Ascending aorta (tissue), 2 donors: Measurements from ENCODE around the gene OR4C5. TPM values are rescaled to one million over a fixed set of nuclear protein-coding genes. Genes with fewer than 3 reads are reported as not detected.
"Not testable (repeated sequence)": the region's sequence is repeated elsewhere in the genome, so short reads cannot be mapped to it uniquely, and the experiment has no call there.

ENCODE experiments used
- DNase-seq, 2 donors: peaks; one replicate each; pipeline ENCODE4 v3.0.0-alpha.2; 2019; ENCODE audit warnings: low spot score in 2 of 2
- H3K27ac ChIP-seq, 2 donors: fragments of 200-600 bp; sonication (generic); one replicate each; pipeline ENCODE4 v1.5.1; 2016 to 2017; ENCODE audit warnings: mild to moderate bottlenecking in 1 of 2
- H3K27me3 ChIP-seq: fragments of 200-600 bp; sonication (generic); one replicate; pipeline ENCODE4 v1.5.1; 2017
- H3K36me3 ChIP-seq, 2 donors: fragments of 200-600 bp; sonication (generic); one replicate each; pipeline ENCODE4 v1.5.1; 2016
- H3K4me1 ChIP-seq, 2 donors: fragments of 200-600 bp; sonication (generic); one replicate each; pipeline ENCODE4 v1.5.1; 2016 to 2017; ENCODE audit warnings: mild to moderate bottlenecking in 1 of 2
- H3K4me3 ChIP-seq, 2 donors: fragments of 200-600 bp; sonication (generic); one replicate each; pipeline ENCODE4 v1.5.1; 2016 to 2017; ENCODE audit warnings: mild to moderate bottlenecking in 1 of 2
- H3K9me3 ChIP-seq, 2 donors: fragments of 200-600 bp; sonication (generic); one replicate each; pipeline ENCODE4 v1.5.1; 2016
- intact Hi-C: fragments of 100-400 bp; cut with DNase I; formaldehyde crosslinking; loops from one replicate; pipeline ENCODE4 v1.15.1; 2023
- total RNA-seq: library from RNA; depleted of rRNA; stranded (reverse); fragments of >200 nt; gene quantifications from one replicate; pipeline ENCODE4 v1.1.0, GENCODE V29; 2016
- TF ChIP-seq, protein P1 (sequence below), 3 experiments: fragments of 200-600 bp in 2 of 3; fragments of 450-650 bp in 1 of 3; sonication (generic) in 2 of 3; IDR thresholded peaks; one replicate each; pipeline ENCODE4 v1.5.1; 2016 to 2019; ENCODE audit warnings: antibody characterized with exemption in 3 of 3, mild to moderate bottlenecking in 1 of 3, moderate library complexity in 1 of 3

OR4C5 gene
- not detected for total RNA-seq

DNA sequence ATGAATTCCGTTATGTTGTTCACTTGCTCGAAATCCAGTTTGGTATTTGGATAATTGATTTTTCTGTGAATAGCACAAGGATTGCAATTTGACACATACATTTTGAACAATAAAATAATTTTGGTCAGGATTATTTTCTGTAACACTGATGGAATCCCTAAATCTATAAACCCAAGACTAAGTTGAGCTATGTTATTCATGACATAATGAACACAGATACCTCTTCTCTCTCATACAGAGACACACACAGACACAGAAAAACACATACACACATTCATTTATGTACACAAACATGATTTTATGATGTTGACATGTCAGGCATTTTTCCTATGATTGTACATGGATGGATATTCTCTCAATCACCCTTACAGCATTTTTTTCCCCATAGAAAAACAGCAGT lies at the start of gene OR4C5:
OR4C5 (minus strand) TSS at position 101 of the 400 bp plus-strand sequence; CDS start at position 101, 0 bp downstream.
- no peak within 1 kb of the TSS for H3K27ac ChIP-seq
- intact Hi-C loops: no loop called here
- H3K4me1 ChIP-seq: no peaks in the 10 kb centered on the region
- no peak within 1 kb of the TSS for H3K4me3 ChIP-seq
- no peaks in the 10 kb centered on the region for H3K36me3 ChIP-seq
- H3K9me3 ChIP-seq: no peaks in the 10 kb centered on the region
- TF ChIP-seq, protein P1, sequence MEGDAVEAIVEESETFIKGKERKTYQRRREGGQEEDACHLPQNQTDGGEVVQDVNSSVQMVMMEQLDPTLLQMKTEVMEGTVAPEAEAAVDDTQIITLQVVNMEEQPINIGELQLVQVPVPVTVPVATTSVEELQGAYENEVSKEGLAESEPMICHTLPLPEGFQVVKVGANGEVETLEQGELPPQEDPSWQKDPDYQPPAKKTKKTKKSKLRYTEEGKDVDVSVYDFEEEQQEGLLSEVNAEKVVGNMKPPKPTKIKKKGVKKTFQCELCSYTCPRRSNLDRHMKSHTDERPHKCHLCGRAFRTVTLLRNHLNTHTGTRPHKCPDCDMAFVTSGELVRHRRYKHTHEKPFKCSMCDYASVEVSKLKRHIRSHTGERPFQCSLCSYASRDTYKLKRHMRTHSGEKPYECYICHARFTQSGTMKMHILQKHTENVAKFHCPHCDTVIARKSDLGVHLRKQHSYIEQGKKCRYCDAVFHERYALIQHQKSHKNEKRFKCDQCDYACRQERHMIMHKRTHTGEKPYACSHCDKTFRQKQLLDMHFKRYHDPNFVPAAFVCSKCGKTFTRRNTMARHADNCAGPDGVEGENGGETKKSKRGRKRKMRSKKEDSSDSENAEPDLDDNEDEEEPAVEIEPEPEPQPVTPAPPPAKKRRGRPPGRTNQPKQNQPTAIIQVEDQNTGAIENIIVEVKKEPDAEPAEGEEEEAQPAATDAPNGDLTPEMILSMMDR (IDR thresholded peaks at IDR 0.05): no peak
- H3K27me3 ChIP-seq: no peaks in the 10 kb centered on the region
- DNase-seq: no peak

DNA sequence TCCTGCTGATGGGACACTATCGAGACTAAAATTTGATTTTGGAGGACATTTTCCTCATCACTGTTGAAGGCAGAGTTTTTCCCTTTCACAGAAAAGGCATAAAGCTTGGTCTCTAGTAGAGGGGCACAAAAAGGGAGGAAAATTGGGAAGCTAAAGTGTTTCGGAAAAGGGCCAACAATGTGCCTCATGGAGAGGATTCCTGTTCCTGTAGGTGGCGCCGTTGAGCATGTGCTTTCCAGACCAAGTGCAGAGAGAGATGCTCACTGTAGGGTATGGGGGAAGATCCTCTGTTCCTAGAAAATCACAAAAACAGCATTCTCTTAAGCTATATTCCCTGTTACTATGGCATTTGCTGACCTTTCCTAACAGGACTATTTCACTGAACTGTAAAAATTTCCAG lies 18.4 kb upstream of the OR4C5 start:
- H3K27me3 ChIP-seq: no peaks in the 10 kb centered on the region
- H3K4me1 ChIP-seq: no peaks in the 10 kb centered on the region
- intact Hi-C loops: no loop called here
- TF ChIP-seq, protein P1 (IDR thresholded peaks at IDR 0.05): no peak
- no peaks in the 10 kb centered on the region for H3K36me3 ChIP-seq
- peaks cover 0 to 13% of the 10 kb centered on the region in 2 donors for H3K9me3 ChIP-seq
- no peak overlapping the region for H3K27ac ChIP-seq
- H3K4me3 ChIP-seq: no peak overlapping the region
- DNase-seq: no peak

DNA sequence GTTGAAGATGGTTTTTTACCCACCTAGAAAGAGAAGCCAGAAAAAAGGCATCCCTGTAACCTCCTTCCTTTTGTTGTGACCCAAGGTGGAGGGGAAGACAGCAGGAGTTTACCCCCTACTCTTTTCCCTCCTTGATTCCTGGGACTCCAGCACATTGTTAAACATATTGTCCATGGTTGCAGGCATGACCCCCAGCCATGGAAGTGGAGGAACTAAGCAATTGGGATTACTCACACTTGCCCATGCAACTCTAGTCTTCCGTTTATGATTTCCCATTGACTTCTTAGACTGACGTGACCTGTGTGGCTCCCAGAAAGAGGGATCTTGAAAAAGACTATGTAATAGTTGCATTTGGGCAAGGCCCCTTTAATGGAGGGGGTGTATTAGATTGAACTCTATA lies 17.9 kb upstream of the OR4C5 start:
- H3K27ac ChIP-seq, H3K36me3 ChIP-seq, H3K27me3 ChIP-seq, H3K4me1 ChIP-seq, DNase-seq, H3K4me3 ChIP-seq, intact Hi-C loops: not testable (repeated sequence)
- H3K9me3 ChIP-seq: peaks cover 0 to 13% of the 10 kb centered on the region in 2 donors

DNA sequence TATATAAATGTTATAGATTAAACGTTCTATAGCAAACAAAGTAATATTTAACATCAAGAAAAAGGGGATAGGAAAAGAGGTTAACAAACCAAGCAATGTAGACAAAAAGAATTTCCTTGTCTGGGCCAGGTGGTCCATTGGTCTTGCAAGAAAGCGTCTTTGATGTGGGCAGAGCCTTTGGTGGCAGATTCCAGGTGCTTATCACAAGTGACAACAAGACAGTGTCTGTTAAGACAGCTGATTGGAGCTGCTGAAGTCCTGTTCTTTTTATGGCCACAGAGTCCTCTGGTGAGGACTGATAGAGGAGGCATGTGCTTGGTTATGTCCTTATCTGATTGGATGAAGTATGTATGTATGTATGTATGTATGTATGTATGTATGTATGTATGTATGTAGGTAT lies 5.0 kb downstream of the OR4C5 start:
- H3K9me3 ChIP-seq, H3K36me3 ChIP-seq, H3K4me1 ChIP-seq, H3K27ac ChIP-seq, H3K4me3 ChIP-seq, H3K27me3 ChIP-seq, DNase-seq, intact Hi-C loops: not testable (repeated sequence)

DNA sequence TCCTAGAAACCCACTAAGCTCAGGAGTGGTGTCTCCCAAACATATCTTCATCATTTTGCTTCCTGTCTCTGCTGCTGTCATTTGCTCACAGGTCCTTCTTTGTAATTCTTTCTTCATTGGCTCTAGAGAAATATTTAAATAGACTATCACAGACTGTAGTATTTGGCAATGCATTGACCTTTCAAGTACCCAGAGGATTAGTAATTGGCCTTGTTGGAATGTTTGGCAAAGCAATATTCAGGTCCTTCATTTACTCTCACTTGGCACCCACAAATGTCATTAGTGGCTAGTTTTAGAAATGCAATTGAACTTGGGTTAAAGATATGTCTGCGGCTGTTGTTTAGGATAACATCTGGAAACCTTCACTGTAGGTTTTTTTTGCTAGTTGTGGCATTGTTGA lies 11.6 kb downstream of the OR4C5 start:
- Histone ChIP-seq H3K27me3 (no peaks in the 10 kb centered on the region), H3K4me1 (no peaks in the 10 kb centered on the region), H3K27ac (no peak overlapping the region), H3K4me3 (no peak overlapping the region), H3K9me3 (no peaks in the 10 kb centered on the region), H3K36me3 (no peaks in the 10 kb centered on the region)
- TF ChIP-seq, protein P1 (IDR thresholded peaks at IDR 0.05): no peak
- no peak for DNase-seq
- intact Hi-C loops: loop anchor here (5.0 kb wide), 1 partner anchor 1673 kb away; no protein-coding TSS in a partner anchor

DNA sequence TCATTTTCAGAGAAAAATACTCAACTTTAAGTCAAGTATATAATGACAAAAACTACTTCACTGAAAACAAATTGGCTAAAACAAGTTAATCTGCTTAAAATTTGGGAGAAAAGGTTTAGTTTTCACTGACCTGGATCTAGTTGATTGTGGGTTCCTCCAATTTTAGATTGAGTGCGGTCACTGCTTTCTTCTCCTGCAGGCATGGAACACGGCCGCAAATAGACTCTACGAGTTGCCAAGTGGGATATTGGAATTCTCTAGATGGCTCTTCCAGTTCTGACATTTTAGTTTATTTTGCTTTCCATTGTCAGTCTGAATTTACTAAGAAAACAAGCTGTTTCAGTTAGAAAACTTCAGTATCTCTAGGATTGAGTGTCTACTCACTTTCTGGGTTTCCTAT lies 12.3 kb downstream of the OR4C5 start:
- Histone ChIP-seq H3K4me1 (no peaks in the 10 kb centered on the region), H3K36me3 (no peaks in the 10 kb centered on the region), H3K9me3 (no peaks in the 10 kb centered on the region), H3K27me3 (no peaks in the 10 kb centered on the region), H3K4me3 (no peak overlapping the region), H3K27ac (no peak overlapping the region)
- TF ChIP-seq, protein P1 (IDR thresholded peaks at IDR 0.05): no peak
- intact Hi-C loops: no loop called here
- no peak for DNase-seq

DNA sequence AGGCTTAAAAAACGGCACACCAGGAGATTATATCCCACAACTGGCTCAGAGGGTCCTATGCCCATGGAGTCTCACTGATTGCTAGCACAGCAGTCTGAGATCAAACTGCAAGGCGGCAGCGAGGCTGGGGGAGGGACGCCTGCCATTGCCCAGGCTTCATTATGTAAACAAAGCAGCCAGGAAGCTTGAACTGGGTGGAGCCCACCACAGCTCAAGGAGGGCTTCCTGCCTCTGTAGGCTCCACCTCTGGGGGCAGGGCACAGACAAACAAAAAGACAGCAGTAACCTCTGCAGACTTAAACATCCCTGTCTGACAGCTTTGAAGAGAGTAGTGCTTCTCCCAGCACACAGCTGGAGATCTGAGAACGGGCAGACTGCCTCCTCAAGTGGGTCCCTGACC lies 20.0 kb downstream of the OR4C5 start:
- H3K4me3 ChIP-seq, H3K4me1 ChIP-seq, H3K36me3 ChIP-seq, H3K9me3 ChIP-seq, intact Hi-C loops, DNase-seq, H3K27ac ChIP-seq, H3K27me3 ChIP-seq: not testable (repeated sequence)

- H3K27ac ChIP-seq, H3K4me1 ChIP-seq, DNase-seq, H3K4me3 ChIP-seq, H3K9me3 ChIP-seq, H3K27me3 ChIP-seq, H3K36me3 ChIP-seq, intact Hi-C loops: not testable (repeated sequence)
Observed at GRCh38 chr11:48342505-48342904, 23.8 kb downstream of the OR4C5 start.
